H1 (cell line): ENCODE results near the gene ALOX5AP. TPM values are rescaled to one million over a fixed set of nuclear protein-coding genes. Genes with fewer than 3 reads are reported as not detected.

ENCODE experiments used
- CTCF ChIA-PET: fragments of 300-600 bp; sonication (Branson Sonifier 250); formaldehyde crosslinking; loops from one replicate; lab custom pipeline; 2021; ENCODE audit not compliant: partially characterized antibody; lab: Charles Lee
- POLR2A ChIA-PET: fragments of 300-600 bp; sonication (Branson Sonifier 250); formaldehyde crosslinking; loops from one replicate; lab custom pipeline; 2021; ENCODE audit warnings: inconsistent platforms; ENCODE audit not compliant: partially characterized antibody; lab: Charles Lee
- DNase-seq, 2 experiments: peaks; one replicate each; pipeline versions ENCODE4 v3.0.0 to v3.0.0-alpha.2; 2010 to 2022; ENCODE audit warnings: low spot score in 2 of 2, low read depth in 1 of 2, mixed read lengths in 1 of 2
- FAIRE-seq: peaks from 2 replicates; lab custom pipeline; 2011; peaks lifted over from hg19 to GRCh38; lab: Jason Lieb, UNC
- H2AFZ ChIP-seq: 2 replicates; pipeline ENCODE4 v1.8.1; 2012; ENCODE audit warnings: low read length, inconsistent platforms
- H2AK5ac ChIP-seq: 2 replicates; pipeline ENCODE4 v1.6.1; 2013; ENCODE audit warnings: low read depth, low read length
- H2BK120ac ChIP-seq: replicated peaks from 2 replicates; pipeline ENCODE3; 2013; ENCODE audit warnings: low read depth, low read length, inconsistent platforms
- H2BK12ac ChIP-seq: 2 replicates; pipeline ENCODE4 v1.6.1; 2013; ENCODE audit warnings: low read depth, low read length
- H2BK15ac ChIP-seq: 2 replicates; pipeline ENCODE4 v1.6.1; 2013; ENCODE audit warnings: low read length
- H2BK20ac ChIP-seq: 2 replicates; pipeline ENCODE4 v1.6.1; 2013; ENCODE audit warnings: low read length
- H2BK5ac ChIP-seq: 2 replicates; pipeline ENCODE4 v1.6.1; 2013; ENCODE audit warnings: low read depth, low read length
- H3K14ac ChIP-seq: 2 replicates; pipeline ENCODE4 v1.6.1; 2013; ENCODE audit warnings: inconsistent platforms; ENCODE audit not compliant: insufficient read length
- H3K18ac ChIP-seq: 2 replicates; pipeline ENCODE4 v1.6.1; 2013; ENCODE audit warnings: low read length; ENCODE audit errors: extremely low read depth
- H3K23ac ChIP-seq: 2 replicates; pipeline ENCODE4 v1.6.1; 2013; ENCODE audit warnings: inconsistent platforms; ENCODE audit not compliant: insufficient read length
- H3K23me2 ChIP-seq: 2 replicates; pipeline ENCODE4 v1.6.1; 2013; ENCODE audit warnings: low read depth, low read length
- H3K27ac ChIP-seq: 2 replicates; pipeline ENCODE4 v1.6.1; 2011; ENCODE audit warnings: low read depth, low read length, inconsistent platforms
- H3K27me3 ChIP-seq, 4 experiments: replicated peaks in 1 of 4; 1 replicate in 1 of 4; 2 replicates in 3 of 4; pipeline versions ENCODE4 v1.6.1 to v1.8.1; 2011 to 2013; ENCODE audit warnings: low read length in 3 of 4, mild to moderate bottlenecking in 3 of 4, inconsistent platforms in 2 of 4, mixed read lengths in 2 of 4, moderate library complexity in 1 of 4; ENCODE audit not compliant: control insufficient read depth in 3 of 4, insufficient read depth in 3 of 4; ENCODE audit errors: extremely low read depth in 1 of 4
- H3K36me3 ChIP-seq, 4 experiments: 2 replicates each; pipeline versions ENCODE4 v1.6.1 to v1.8.1; 2011 to 2013; ENCODE audit warnings: mild to moderate bottlenecking in 4 of 4, low read length in 3 of 4, moderate library complexity in 2 of 4, control low read depth in 1 of 4, inconsistent platforms in 1 of 4; ENCODE audit not compliant: insufficient read depth in 4 of 4, control insufficient read depth in 2 of 4
- H3K4ac ChIP-seq: replicated peaks from 2 replicates; pipeline ENCODE3; 2013; ENCODE audit warnings: low read length, low read depth, mixed read lengths, inconsistent platforms; ENCODE audit not compliant: insufficient read length
- H3K4me1 ChIP-seq, 4 experiments: replicated peaks in 1 of 4; 1 replicate in 1 of 4; 2 replicates in 3 of 4; pipeline versions ENCODE4 v1.6.1 to v1.8.1; 2011 to 2013; ENCODE audit warnings: low read length in 3 of 4, inconsistent platforms in 2 of 4, mixed read lengths in 1 of 4; ENCODE audit not compliant: insufficient read depth in 4 of 4, control insufficient read depth in 3 of 4
- H3K4me2 ChIP-seq, 2 experiments: 2 replicates each; pipeline versions ENCODE4 v1.6.1 to v1.8.1; 2011 to 2013; ENCODE audit warnings: low read depth in 2 of 2, low read length in 2 of 2, control low read depth in 1 of 2, inconsistent platforms in 1 of 2, mild to moderate bottlenecking in 1 of 2; ENCODE audit not compliant: insufficient read depth in 1 of 2
- H3K4me3 ChIP-seq, 4 experiments: fragments of 200-600, 300-600 bp in 1 of 4; sonication (generic), shearing (Covaris generic), sonication (Bioruptor Twin) in 1 of 4; 2 replicates each; pipeline versions ENCODE4 v1.5.1 to v1.8.1; 2011 to 2016; ENCODE audit warnings: low read length in 4 of 4, low read depth in 3 of 4, control low read depth in 2 of 4, inconsistent platforms in 2 of 4, mild to moderate bottlenecking in 2 of 4, mixed read lengths in 1 of 4, moderate library complexity in 1 of 4; ENCODE audit not compliant: insufficient read depth in 2 of 4; ENCODE audit errors: extremely low read depth in 1 of 4
- H3K56ac ChIP-seq: replicated peaks from 2 replicates; pipeline ENCODE3; 2013; ENCODE audit warnings: low read depth, mild to moderate bottlenecking, mixed read lengths, low read length, inconsistent platforms; ENCODE audit not compliant: insufficient read length
- H3K79me1 ChIP-seq: 2 replicates; pipeline ENCODE4 v1.6.1; 2013; ENCODE audit warnings: low read depth, low read length, control low read depth
- H3K79me2 ChIP-seq, 2 experiments: 2 replicates each; pipeline versions ENCODE4 v1.6.1 to v1.8.1; 2012 to 2013; ENCODE audit warnings: low read length in 2 of 2, mild to moderate bottlenecking in 2 of 2, inconsistent platforms in 1 of 2; ENCODE audit not compliant: insufficient read depth in 2 of 2, control insufficient read depth in 1 of 2
- H3K9ac ChIP-seq, 4 experiments: replicated peaks in 1 of 4; 1 replicate in 1 of 4; 2 replicates in 3 of 4; pipeline versions ENCODE4 v1.6.1 to v1.8.1; 2011 to 2013; ENCODE audit warnings: low read depth in 3 of 4, low read length in 3 of 4, control low read depth in 2 of 4, mild to moderate bottlenecking in 2 of 4, moderate library complexity in 2 of 4, inconsistent platforms in 1 of 4; ENCODE audit errors: extremely low read depth in 1 of 4
- H3K9me3 ChIP-seq, 2 experiments: 2 replicates each; pipeline versions ENCODE4 v1.6.1 to v1.8.1; 2012 to 2013; ENCODE audit warnings: mild to moderate bottlenecking in 2 of 2, moderate library complexity in 2 of 2, control low read depth in 1 of 2, inconsistent platforms in 1 of 2, low read depth in 1 of 2, low read length in 1 of 2, mixed read lengths in 1 of 2; ENCODE audit not compliant: insufficient read depth in 2 of 2
- H4K20me1 ChIP-seq, 2 experiments: replicated peaks in 1 of 2; 2 replicates each; pipeline versions ENCODE3 to v1.8.1; 2011 to 2013; ENCODE audit warnings: inconsistent platforms in 2 of 2, low read length in 2 of 2, mild to moderate bottlenecking in 1 of 2; ENCODE audit not compliant: insufficient read depth in 2 of 2, control insufficient read depth in 1 of 2
- H4K5ac ChIP-seq: 2 replicates; pipeline ENCODE4 v1.6.1; 2013; ENCODE audit warnings: low read length, low read depth, mixed read lengths, inconsistent platforms; ENCODE audit not compliant: insufficient read length
- H4K8ac ChIP-seq: 2 replicates; pipeline ENCODE4 v1.8.0; 2013; ENCODE audit warnings: mild to moderate bottlenecking, moderate library complexity, low read length, inconsistent platforms; ENCODE audit not compliant: insufficient read depth; ENCODE audit errors: extremely low read depth
- H4K91ac ChIP-seq: replicated peaks from 2 replicates; pipeline ENCODE3; 2013; ENCODE audit warnings: low read length, mixed read lengths, inconsistent platforms; ENCODE audit not compliant: insufficient read length
- CHD2 ChIP-seq: IDR thresholded peaks from 2 replicates; pipeline ENCODE4 v1.6.1; 2012; ENCODE audit warnings: low read length, improper control_type of control experiment
- CTCF ChIP-seq, 3 experiments: IDR thresholded peaks; 1 replicate in 2 of 3; 2 replicates in 1 of 3; pipeline versions ENCODE4 v1.5.1 to v1.6.1; 2011; ENCODE audit warnings: low read length in 3 of 3, mild to moderate bottlenecking in 3 of 3, inconsistent platforms in 2 of 3, low read depth in 1 of 3, moderate library complexity in 1 of 3; ENCODE audit not compliant: insufficient read depth in 1 of 3; ENCODE audit errors: control extremely low read depth in 1 of 3
- HDAC6 ChIP-seq: IDR thresholded peaks from one replicate; pipeline ENCODE4 v1.7.1; 2012; ENCODE audit warnings: low read depth, mild to moderate bottlenecking, inconsistent platforms, low read length, moderate library complexity
- KDM4A ChIP-seq: IDR thresholded peaks from one replicate; pipeline ENCODE4 v1.7.1; 2012; ENCODE audit warnings: low read depth, mild to moderate bottlenecking, moderate library complexity, low read length, inconsistent platforms; ENCODE audit not compliant: severe bottlenecking
- RAD21 ChIP-seq, 2 experiments: IDR thresholded peaks in 1 of 2; conservative IDR thresholded peaks in 1 of 2; 2 replicates each; pipeline ENCODE4 v1.6.1; 2011; ENCODE audit warnings: low read depth in 2 of 2, low read length in 2 of 2, improper control_type of control experiment in 1 of 2, inconsistent platforms in 1 of 2, mild to moderate bottlenecking in 1 of 2, moderate library complexity in 1 of 2
- SAP30 ChIP-seq: fragments of 300-600 bp; sonication (generic); IDR thresholded peaks from 2 replicates; pipeline ENCODE4 v1.7.1; 2012; ENCODE audit warnings: low read length, moderate library complexity, mild to moderate bottlenecking, inconsistent platforms; ENCODE audit not compliant: insufficient read depth, insufficient replicate concordance
- SP1 ChIP-seq: IDR thresholded peaks from 2 replicates; pipeline ENCODE4 v1.6.1; 2011; ENCODE audit warnings: low read depth, low read length
- TAF1 ChIP-seq: IDR thresholded peaks from 2 replicates; pipeline ENCODE4 v1.6.1; 2011; ENCODE audit warnings: mild to moderate bottlenecking, low read depth, low read length
- WGBS, 2 experiments: shearing (Covaris generic) in 1 of 2; methylation state at CpG; one replicate each; pipeline versions ENCODE4 v1.1.6 to v1.1.7; 2013 to 2015; ENCODE audit warnings: low lambda C conversion rate in 2 of 2, mixed read lengths in 2 of 2, inconsistent platforms in 1 of 2, low coverage in 1 of 2, missing lambda C conversion rate in 1 of 2; ENCODE audit not compliant: insufficient replicate concordance in 2 of 2, insufficient coverage in 1 of 2, insufficient read length in 1 of 2; ENCODE audit errors: extremely low coverage in 1 of 2, missing lambda C conversion rate in 1 of 2; 5-methylcytosine and 5-hydroxymethylcytosine counted together
- polyA plus RNA-seq, 7 experiments: library from polyadenylated mRNA; depleted of rRNA in 3 of 7; stranded (reverse) in 5 of 7; unstranded in 2 of 7; fragments of >200 nt in 5 of 7; fragments of 200-250 nt in 2 of 7; gene quantifications; 1 replicate in 5 of 7; 2 replicates in 1 of 7; 4 replicates in 1 of 7; pipeline versions ENCODE4 v1.2.1 to v1.2.3, GENCODE V29; 2011 to 2013; ENCODE audit warnings: missing spikeins in 2 of 7, mixed read lengths in 2 of 7
- total RNA-seq: library from RNA; stranded (reverse); fragmentation: NEBNext Ultra II Directional; extraction: Animal tissue kit (Norgen Biotek cat#: 25700); gene quantifications from 2 replicates; pipeline ENCODE4 v1.2.1, GENCODE V29; 2021

The ALOX5AP gene
- total and polyA plus RNA-seq, 2 of the 8 experiments (the other 6 are each of a cell fraction or from before 2014, with no cell fraction given): not detected

GRCh38 chr13:30796132-30796572 is 60.8 kb downstream of the ALOX5AP start:
- H2BK5ac ChIP-seq: no peak overlapping the region
- H3K27me3 ChIP-seq: no peaks in the 10 kb centered on the region
- no peak overlapping the region for H2BK120ac ChIP-seq
- no peaks in the 10 kb centered on the region for H4K20me1 ChIP-seq
- no peak overlapping the region for H4K91ac ChIP-seq
- H3K4me3 ChIP-seq: no peak overlapping the region
- ChIA-PET CTCF (interaction anchor here (0.5 to 2.9 kb wide), 12 partner anchors 7 to 664 kb away, joined by 3 to 9 read pairs (median 3); no protein-coding TSS in a partner anchor), POLR2A (no interaction called here)
- H3K9me3 ChIP-seq: no peaks in the 10 kb centered on the region
- no peak overlapping the region for H2AK5ac ChIP-seq
- no peak overlapping the region for H2AFZ ChIP-seq
- no peak overlapping the region for H2BK20ac ChIP-seq
- no peaks in the 10 kb centered on the region for H3K36me3 ChIP-seq
- H2BK15ac ChIP-seq: no peak overlapping the region
- no peak overlapping the region for H4K8ac ChIP-seq
- H3K14ac ChIP-seq: no peak overlapping the region
- H4K5ac ChIP-seq: no peak overlapping the region
- FAIRE-seq (no peak), DNase-seq (no peak)
- H3K4ac ChIP-seq: no peak overlapping the region
- no peak overlapping the region for H3K4me2 ChIP-seq
- no peaks in the 10 kb centered on the region for H3K79me2 ChIP-seq
- WGBS, 2 experiments: 81% methylated on average over 4 of the region's 4 CpGs; no CpG with 5 or more reads in 1 of the 2 experiments
- H2BK12ac ChIP-seq: no peak overlapping the region
- no peak overlapping the region for H3K9ac ChIP-seq
- H3K23me2 ChIP-seq: no peaks in the 10 kb centered on the region
- no peak overlapping the region for H3K23ac ChIP-seq
- no peak overlapping the region for H3K56ac ChIP-seq
- no peak overlapping the region for H3K18ac ChIP-seq
- peaks cover 0 to 3% (median 1%) of the 10 kb centered on the region in 4 experiments; a peak in 2 of 7 replicates for H3K4me1 ChIP-seq
- H3K27ac ChIP-seq: no peak overlapping the region
- TF ChIP-seq SAP30 (no peak), RAD21 (IDR thresholded peaks at IDR 0.05 in 1 of 2, conservative IDR thresholded peaks at IDR 0.05 in 1 of 2; ENCODE audit: low read depth in 2 of 2, low read length in 2 of 2) (0 out of 4 replicates have a peak, but pooled peaks of 1 of the 2 experiments have one; percentile 15), CHD2 (no peak), SP1 (no peak), KDM4A (no peak), CTCF (IDR thresholded peaks at IDR 0.05; ENCODE audit: control extremely low read depth in 1 of 3, insufficient read depth in 1 of 3, low read depth in 1 of 3, low read length in 3 of 3) (peak in 2 of 3 experiments; percentile 3 to 24; a peak in 2 of 4 replicates), HDAC6 (no peak), TAF1 (no peak)
- H3K79me1 ChIP-seq: no peaks in the 10 kb centered on the region
